ENCODE data around the gene SMAD3. TPM values are rescaled to one million over a fixed set of nuclear protein-coding genes. Genes with fewer than 3 reads are reported as not detected.

The SMAD3 gene
- total and polyA plus RNA-seq, 3 experiments from 2014 or later = 30.2 to 34.2 (median 31.7) TPM

DNA sequence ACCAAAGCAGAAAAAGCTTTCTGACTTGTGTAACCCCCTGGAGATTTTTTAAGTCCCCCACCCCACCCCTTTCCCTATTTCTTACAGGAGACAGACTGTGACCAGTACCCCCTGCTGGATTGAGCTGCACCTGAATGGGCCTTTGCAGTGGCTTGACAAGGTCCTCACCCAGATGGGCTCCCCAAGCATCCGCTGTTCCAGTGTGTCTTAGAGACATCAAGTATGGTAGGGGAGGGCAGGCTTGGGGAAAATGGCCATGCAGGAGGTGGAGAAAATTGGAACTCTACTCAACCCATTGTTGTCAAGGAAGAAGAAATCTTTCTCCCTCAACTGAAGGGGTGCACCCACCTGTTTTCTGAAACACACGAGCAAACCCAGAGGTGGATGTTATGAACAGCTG lies 124.9 kb downstream of the SMAD3 start:
- Mint-ChIP-seq H3K4me3 (no peak overlapping the region), H3K27ac (peak overlapping the region in 3 of 8 donors; percentile 22 to 54 (median 50)), H3K9me3 (no peaks in the 10 kb centered on the region), H3K4me1 (peaks cover 7 to 12% (median 8%) of the 10 kb centered on the region in 3 donors), H3K36me3 (peaks cover 0 to 95% (median 18%) of the 10 kb centered on the region in 3 donors), H3K27me3 (peaks cover 0 to 7% of the 10 kb centered on the region in 2 donors)
- H3K36me3 ChIP-seq (ENCODE audit: insufficient read depth, low read length) = peaks cover 20% of the 10 kb centered on the region
- POLR2A ChIA-PET = interaction anchor here (0.6 kb wide), 1 partner anchor 123 kb away, joined by 3 read pairs; no protein-coding TSS in a partner anchor
- H3K27ac ChIP-seq (ENCODE audit: low read depth, low read length) = no peak overlapping the region
- no peaks in the 10 kb centered on the region for H3K9me3 ChIP-seq (ENCODE audit: low read length)
- DNase-seq = no peak
- CTCF ChIA-PET = no interaction called here
- no peak overlapping the region for H3K4me3 ChIP-seq (ENCODE audit: low read length)
- H3K4me1 ChIP-seq (ENCODE audit: insufficient read depth, low read length) = no peaks in the 10 kb centered on the region
- no peaks in the 10 kb centered on the region for H3K27me3 ChIP-seq (ENCODE audit: insufficient read depth, low read length, poor library complexity, severe bottlenecking)

- Mint-ChIP-seq H3K4me3 (no peak overlapping the region), H3K27me3 (peaks cover 0 to 5% of the 10 kb centered on the region in 2 donors), H3K9me3 (no peaks in the 10 kb centered on the region), H3K4me1 (peaks cover 3 to 8% (median 4%) of the 10 kb centered on the region in 3 donors), H3K36me3 (peaks cover 0 to 94% (median 18%) of the 10 kb centered on the region in 3 donors), H3K27ac (peak overlapping the region in 1 of 8 donors; percentile 81)
- no peaks in the 10 kb centered on the region for H3K9me3 ChIP-seq (ENCODE audit: low read length)
- no peaks in the 10 kb centered on the region for H3K4me1 ChIP-seq (ENCODE audit: insufficient read depth, low read length)
- ChIA-PET POLR2A (interaction anchor here (0.6 kb wide), 1 partner anchor 124 kb away, joined by 3 read pairs; no protein-coding TSS in a partner anchor), CTCF (no interaction called here)
- peaks cover 20% of the 10 kb centered on the region for H3K36me3 ChIP-seq (ENCODE audit: insufficient read depth, low read length)
- DNase-seq = no peak
- no peak overlapping the region for H3K4me3 ChIP-seq (ENCODE audit: low read length)
- H3K27me3 ChIP-seq (ENCODE audit: insufficient read depth, low read length, poor library complexity, severe bottlenecking) = no peaks in the 10 kb centered on the region
- H3K27ac ChIP-seq (ENCODE audit: low read depth, low read length) = no peak overlapping the region
These were observed 125.4 kb downstream of the SMAD3 start for GRCh38 chr15:67190813-67191212.

DNA sequence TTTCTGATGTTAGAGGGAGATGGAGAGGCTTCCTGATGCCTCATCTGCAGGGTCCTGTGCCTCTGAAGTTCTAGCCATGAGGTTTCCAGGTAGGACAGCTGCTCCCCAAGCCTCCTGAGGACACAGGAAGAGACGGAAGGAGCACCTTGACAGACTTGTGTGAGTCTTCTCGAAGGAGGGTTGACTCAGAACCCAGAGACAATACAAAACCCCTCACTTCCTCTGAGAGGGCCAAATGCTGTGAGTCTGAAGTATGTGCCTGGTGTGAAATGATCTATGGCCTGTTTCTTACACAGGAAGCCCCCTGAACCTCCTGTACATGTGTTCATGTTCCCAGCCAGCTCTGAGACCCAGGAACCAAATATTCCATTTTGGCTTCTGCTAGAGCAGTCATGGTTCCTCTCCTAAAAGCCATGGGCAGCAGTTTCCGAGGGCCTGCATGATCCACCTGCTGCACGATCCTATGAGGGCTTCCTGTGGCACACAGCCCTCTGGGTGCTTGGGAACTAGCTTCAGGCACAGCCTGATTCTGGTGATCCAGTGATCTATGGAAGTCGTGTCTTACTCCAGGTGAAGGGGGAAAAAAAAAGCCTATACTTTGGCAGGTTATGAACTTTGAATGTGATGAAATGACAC lies 126.9 kb downstream of the SMAD3 start:
- DNase-seq = no peak
- ChIA-PET CTCF (no interaction called here), POLR2A (no interaction called here)
- H3K4me3 Mint-ChIP-seq = no peak overlapping the region
- H3K9me3 ChIP-seq (ENCODE audit: low read length) = no peaks in the 10 kb centered on the region
- H3K36me3 Mint-ChIP-seq = peaks cover 0 to 79% (median 17%) of the 10 kb centered on the region in 3 donors
- peaks cover 0 to 6% (median 3%) of the 10 kb centered on the region in 3 donors for H3K4me1 Mint-ChIP-seq
- peaks cover 0 to 3% of the 10 kb centered on the region in 2 donors for H3K27me3 Mint-ChIP-seq
- H3K9me3 Mint-ChIP-seq = no peaks in the 10 kb centered on the region
- peaks cover 20% of the 10 kb centered on the region for H3K36me3 ChIP-seq (ENCODE audit: insufficient read depth, low read length)
- no peaks in the 10 kb centered on the region for H3K4me1 ChIP-seq (ENCODE audit: insufficient read depth, low read length)
- H3K4me3 ChIP-seq (ENCODE audit: low read length) = no peak overlapping the region
- H3K27ac Mint-ChIP-seq = peak overlapping the region; percentile 14 to 92 (median 76)
- no peak overlapping the region for H3K27ac ChIP-seq (ENCODE audit: low read depth, low read length)
- no peaks in the 10 kb centered on the region for H3K27me3 ChIP-seq (ENCODE audit: insufficient read depth, low read length, poor library complexity, severe bottlenecking)

GRCh38 chr15:67193223-67193990 lies 128.0 kb downstream of the SMAD3 start:
- Mint-ChIP-seq H3K4me3 (no peak overlapping the region), H3K9me3 (no peaks in the 10 kb centered on the region), H3K4me1 (peaks cover 5 to 13% (median 9%) of the 10 kb centered on the region in 3 donors), H3K36me3 (peaks cover 0 to 68% (median 16%) of the 10 kb centered on the region in 3 donors), H3K27me3 (peaks cover 0 to 7% of the 10 kb centered on the region in 2 donors), H3K27ac (peak overlapping the region in 5 of 8 donors; percentile 48 to 91 (median 53))
- ChIA-PET POLR2A (no interaction called here), CTCF (no interaction called here)
- no peak for DNase-seq
- Histone ChIP-seq H3K27me3 (ENCODE audit: insufficient read depth, low read length, poor library complexity, severe bottlenecking) (no peaks in the 10 kb centered on the region), H3K4me1 (ENCODE audit: insufficient read depth, low read length) (peaks cover 1% of the 10 kb centered on the region), H3K4me3 (ENCODE audit: low read length) (no peak overlapping the region), H3K9me3 (ENCODE audit: low read length) (no peaks in the 10 kb centered on the region), H3K36me3 (ENCODE audit: insufficient read depth, low read length) (peaks cover 20% of the 10 kb centered on the region), H3K27ac (ENCODE audit: low read depth, low read length) (no peak overlapping the region)

GRCh38 chr15:67194171-67195114 lies 129.0 kb downstream of the SMAD3 start:
- DNase-seq = no peak
- Mint-ChIP-seq H3K4me3 (no peak overlapping the region), H3K27ac (peak overlapping the region in 7 of 8 donors; percentile 10 to 91 (median 70)), H3K27me3 (peaks cover 0 to 7% of the 10 kb centered on the region in 2 donors), H3K36me3 (peaks cover 0 to 59% (median 11%) of the 10 kb centered on the region in 3 donors), H3K4me1 (peaks cover 8 to 15% (median 10%) of the 10 kb centered on the region in 3 donors), H3K9me3 (no peaks in the 10 kb centered on the region)
- no peaks in the 10 kb centered on the region for H3K27me3 ChIP-seq (ENCODE audit: insufficient read depth, low read length, poor library complexity, severe bottlenecking)
- no peak overlapping the region for H3K27ac ChIP-seq (ENCODE audit: low read depth, low read length)
- H3K36me3 ChIP-seq (ENCODE audit: insufficient read depth, low read length) = peaks cover 10% of the 10 kb centered on the region
- no peak overlapping the region for H3K4me3 ChIP-seq (ENCODE audit: low read length)
- POLR2A ChIA-PET = no interaction called here
- CTCF ChIA-PET = no interaction called here
- H3K4me1 ChIP-seq (ENCODE audit: insufficient read depth, low read length) = peaks cover 5% of the 10 kb centered on the region
- H3K9me3 ChIP-seq (ENCODE audit: low read length) = no peaks in the 10 kb centered on the region

DNA sequence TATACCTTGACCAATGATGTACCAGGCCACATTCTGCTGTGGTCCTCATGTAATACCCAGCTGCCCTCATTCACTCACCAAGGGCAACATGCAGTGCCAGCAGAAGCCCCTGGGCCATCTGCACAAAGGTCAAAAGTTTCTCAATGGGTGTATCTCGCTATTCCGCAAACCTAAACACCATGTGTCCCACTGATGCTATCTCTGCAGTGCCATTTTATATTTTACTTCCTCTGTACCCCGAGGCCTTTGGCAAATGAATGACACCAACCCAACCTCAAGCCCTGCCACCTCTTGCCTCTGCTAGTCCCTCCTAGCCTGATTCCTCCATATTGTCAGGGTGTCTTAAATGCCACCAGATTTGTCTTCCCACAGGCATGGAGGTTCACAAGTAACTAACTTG lies 129.9 kb downstream of the SMAD3 start:
- no peak overlapping the region for H3K27ac ChIP-seq (ENCODE audit: low read depth, low read length)
- no peak for DNase-seq
- Mint-ChIP-seq H3K4me3 (no peak overlapping the region), H3K9me3 (no peaks in the 10 kb centered on the region), H3K27ac (peak overlapping the region; percentile 22 to 90 (median 56)), H3K36me3 (peaks cover 0 to 55% (median 9%) of the 10 kb centered on the region in 3 donors), H3K27me3 (peaks cover 0 to 4% of the 10 kb centered on the region in 2 donors), H3K4me1 (peaks cover 12 to 15% (median 13%) of the 10 kb centered on the region in 3 donors)
- ChIA-PET POLR2A (no interaction called here), CTCF (no interaction called here)
- no peaks in the 10 kb centered on the region for H3K27me3 ChIP-seq (ENCODE audit: insufficient read depth, low read length, poor library complexity, severe bottlenecking)
- H3K4me1 ChIP-seq (ENCODE audit: insufficient read depth, low read length) = peaks cover 5% of the 10 kb centered on the region
- H3K36me3 ChIP-seq (ENCODE audit: insufficient read depth, low read length) = peaks cover 6% of the 10 kb centered on the region
- H3K4me3 ChIP-seq (ENCODE audit: low read length) = no peak overlapping the region
- no peaks in the 10 kb centered on the region for H3K9me3 ChIP-seq (ENCODE audit: low read length)

DNA sequence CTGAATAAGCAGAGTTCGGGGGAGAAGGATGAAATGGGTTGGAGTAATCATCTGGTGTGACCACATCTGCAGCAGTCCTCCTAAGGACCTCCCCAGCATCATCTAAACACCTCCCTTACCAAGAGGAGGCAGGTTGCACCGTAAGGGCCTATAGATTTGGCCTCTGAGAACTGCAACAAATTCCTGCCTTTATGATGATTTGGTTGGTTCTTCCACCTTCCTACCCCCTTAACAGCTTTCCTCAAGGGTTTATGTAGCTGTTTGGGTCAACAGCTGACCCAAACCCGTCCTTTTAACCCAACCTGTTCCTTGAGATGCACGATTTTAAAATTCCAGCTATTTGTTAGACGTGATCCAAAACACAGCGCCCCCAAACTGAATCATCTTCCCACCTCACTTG lies 130.8 kb downstream of the SMAD3 start:
- Mint-ChIP-seq H3K36me3 (peaks cover 0 to 51% (median 10%) of the 10 kb centered on the region in 3 donors), H3K27me3 (peaks cover 0 to 4% of the 10 kb centered on the region in 2 donors), H3K4me3 (no peak overlapping the region), H3K9me3 (no peaks in the 10 kb centered on the region), H3K4me1 (peaks cover 12 to 15% (median 13%) of the 10 kb centered on the region in 3 donors), H3K27ac (peak overlapping the region in 4 of 8 donors; percentile 2 to 55 (median 22))
- DNase-seq = no peak
- no peak overlapping the region for H3K4me3 ChIP-seq (ENCODE audit: low read length)
- no peaks in the 10 kb centered on the region for H3K27me3 ChIP-seq (ENCODE audit: insufficient read depth, low read length, poor library complexity, severe bottlenecking)
- ChIA-PET POLR2A (no interaction called here), CTCF (no interaction called here)
- H3K27ac ChIP-seq (ENCODE audit: low read depth, low read length) = no peak overlapping the region
- peaks cover 6% of the 10 kb centered on the region for H3K36me3 ChIP-seq (ENCODE audit: insufficient read depth, low read length)
- H3K9me3 ChIP-seq (ENCODE audit: low read length) = no peaks in the 10 kb centered on the region
- peaks cover 5% of the 10 kb centered on the region for H3K4me1 ChIP-seq (ENCODE audit: insufficient read depth, low read length)
